GM12892 (cell line): ENCODE measurements around the gene QSER1.

Experiments used
- POLR2A ChIP-seq: IDR thresholded peaks from 2 replicates; pipeline ENCODE4 v1.6.1; 2011; ENCODE audit warnings: low read depth, low read length, control low read depth
- POLR2AphosphoS5 ChIP-seq: IDR thresholded peaks from 2 replicates; pipeline ENCODE4 v1.6.1; 2011; ENCODE audit warnings: low read depth, low read length, control low read depth

GRCh38 chr11:32870676-32871075 is 21.9 kb upstream of the QSER1 start:
- TF ChIP-seq POLR2A (no peak), POLR2AphosphoS5 (no peak)
